Keratinocyte (primary cell): Measurements from ENCODE around the gene FMO4.

Experiments used
- EZH2 ChIP-seq: IDR thresholded peaks from one replicate; pipeline ENCODE4 v1.6.1; 2012; ENCODE audit warnings: inconsistent platforms, mild to moderate bottlenecking, low read length, moderate library complexity
- TF ChIP-seq, protein P1 (sequence below), 3 experiments: IDR thresholded peaks in 1 of 3; conservative IDR thresholded peaks in 1 of 3; optimal IDR thresholded peaks in 1 of 3; 2 replicates in 2 of 3; 3 replicates in 1 of 3; pipeline versions ENCODE3 to v1.5.1; 2011; ENCODE audit warnings: low read length in 3 of 3, mild to moderate bottlenecking in 3 of 3, moderate library complexity in 2 of 3, control low read depth in 1 of 3, inconsistent platforms in 1 of 3; ENCODE audit not compliant: insufficient read depth in 2 of 3; ENCODE audit errors: extremely low read depth in 1 of 3

DNA sequence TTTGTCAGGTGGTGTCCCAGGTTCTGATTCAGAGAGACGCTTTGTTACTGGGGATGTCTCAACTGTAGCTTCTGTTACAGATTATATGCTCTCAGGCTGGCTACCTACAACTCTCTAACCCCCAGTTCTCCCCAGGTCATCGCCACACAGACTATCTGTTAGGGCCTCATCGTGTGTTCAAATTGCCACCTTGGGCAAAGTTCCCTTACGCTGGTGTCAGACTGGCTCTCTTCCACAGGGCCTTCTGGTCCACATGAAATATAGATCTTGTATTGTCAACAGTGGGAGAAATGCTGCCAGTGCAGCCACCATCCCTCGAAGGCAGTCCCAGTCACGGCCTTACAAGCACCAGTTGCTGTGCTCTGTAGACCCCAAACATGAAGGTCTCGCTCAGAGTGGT, 15.3 kb downstream of the FMO4 start:
- TF ChIP-seq EZH2, result no peak
- TF ChIP-seq, protein P1, sequence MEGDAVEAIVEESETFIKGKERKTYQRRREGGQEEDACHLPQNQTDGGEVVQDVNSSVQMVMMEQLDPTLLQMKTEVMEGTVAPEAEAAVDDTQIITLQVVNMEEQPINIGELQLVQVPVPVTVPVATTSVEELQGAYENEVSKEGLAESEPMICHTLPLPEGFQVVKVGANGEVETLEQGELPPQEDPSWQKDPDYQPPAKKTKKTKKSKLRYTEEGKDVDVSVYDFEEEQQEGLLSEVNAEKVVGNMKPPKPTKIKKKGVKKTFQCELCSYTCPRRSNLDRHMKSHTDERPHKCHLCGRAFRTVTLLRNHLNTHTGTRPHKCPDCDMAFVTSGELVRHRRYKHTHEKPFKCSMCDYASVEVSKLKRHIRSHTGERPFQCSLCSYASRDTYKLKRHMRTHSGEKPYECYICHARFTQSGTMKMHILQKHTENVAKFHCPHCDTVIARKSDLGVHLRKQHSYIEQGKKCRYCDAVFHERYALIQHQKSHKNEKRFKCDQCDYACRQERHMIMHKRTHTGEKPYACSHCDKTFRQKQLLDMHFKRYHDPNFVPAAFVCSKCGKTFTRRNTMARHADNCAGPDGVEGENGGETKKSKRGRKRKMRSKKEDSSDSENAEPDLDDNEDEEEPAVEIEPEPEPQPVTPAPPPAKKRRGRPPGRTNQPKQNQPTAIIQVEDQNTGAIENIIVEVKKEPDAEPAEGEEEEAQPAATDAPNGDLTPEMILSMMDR (optimal IDR thresholded peaks at IDR 0.05 in 1 of 3, IDR thresholded peaks at IDR 0.05 in 1 of 3, conservative IDR thresholded peaks at IDR 0.05 in 1 of 3; ENCODE audit: extremely low read depth in 1 of 3, insufficient read depth in 2 of 3, low read length in 3 of 3), result no peak
